ENCODE results near the gene DCUN1D4.
"Not testable (repeated sequence)": the region's sequence is repeated elsewhere in the genome, so short reads cannot be mapped to it uniquely, and the experiment has no call there.

Gene DCUN1D4

GRCh38 chr4:51855751-51856150 lies 12.8 kb downstream of the DCUN1D4 start:
- DNase-seq = no peak

- DNase-seq = no peak
Observed at GRCh38 chr4:51858605-51859202, 15.8 kb downstream of the DCUN1D4 start.

- no peak for DNase-seq
Observed at GRCh38 chr4:51859476-51860031, 16.6 kb downstream of the DCUN1D4 start.

- DNase-seq = no peak
Observed at GRCh38 chr4:51862199-51862598, 19.2 kb downstream of the DCUN1D4 start.

- no peak for DNase-seq
Observed at GRCh38 chr4:51862781-51863180, 19.8 kb downstream of the DCUN1D4 start.

- DNase-seq = no peak
Observed at GRCh38 chr4:51865717-51866116, 22.8 kb downstream of the DCUN1D4 start.

GRCh38 chr4:51866835-51867234 lies 23.9 kb downstream of the DCUN1D4 start:
- DNase-seq = no peak

GRCh38 chr4:51867689-51868448 lies 24.9 kb downstream of the DCUN1D4 start:
- DNase-seq = no peak

- DNase-seq = no peak
Observed at GRCh38 chr4:51868449-51868847, 25.5 kb downstream of the DCUN1D4 start.

- DNase-seq = no peak
Observed at GRCh38 chr4:51870441-51871188, 27.7 kb downstream of the DCUN1D4 start.

GRCh38 chr4:51872283-51872997 lies 29.5 kb downstream of the DCUN1D4 start:
- no peak for DNase-seq

GRCh38 chr4:51874551-51874950 lies 31.6 kb downstream of the DCUN1D4 start:
- no peak for DNase-seq

- no peak for DNase-seq
Observed at GRCh38 chr4:51878431-51878830, 35.5 kb downstream of the DCUN1D4 start.

GRCh38 chr4:51880016-51880915 lies 37.3 kb downstream of the DCUN1D4 start:
- no peak for DNase-seq

- no peak for DNase-seq
Observed at GRCh38 chr4:51884055-51884454, 41.1 kb downstream of the DCUN1D4 start.

GRCh38 chr4:51884606-51885005 lies 41.7 kb downstream of the DCUN1D4 start:
- no peak for DNase-seq

GRCh38 chr4:51885363-51885762 lies 42.4 kb downstream of the DCUN1D4 start:
- no peak for DNase-seq

GRCh38 chr4:51890760-51891159 lies 47.8 kb downstream of the DCUN1D4 start:
- DNase-seq = no peak

- not testable (repeated sequence) for DNase-seq
Observed at GRCh38 chr4:51893402-51893801, 50.4 kb downstream of the DCUN1D4 start.

- DNase-seq = no peak
Observed at GRCh38 chr4:51894059-51894645, 51.2 kb downstream of the DCUN1D4 start.

- DNase-seq = no peak
Observed at GRCh38 chr4:51895158-51895557, 52.2 kb downstream of the DCUN1D4 start.
